Measurements from ENCODE around the gene RPS26. TPM values are rescaled to one million over a fixed set of nuclear protein-coding genes. Genes with fewer than 3 reads are reported as not detected.

The RPS26 gene
- total and polyA plus RNA-seq, 2 of the 13 experiments (the other 11 are each of a cell fraction or from before 2014, with no cell fraction given) = 150 to 421 TPM

DNA sequence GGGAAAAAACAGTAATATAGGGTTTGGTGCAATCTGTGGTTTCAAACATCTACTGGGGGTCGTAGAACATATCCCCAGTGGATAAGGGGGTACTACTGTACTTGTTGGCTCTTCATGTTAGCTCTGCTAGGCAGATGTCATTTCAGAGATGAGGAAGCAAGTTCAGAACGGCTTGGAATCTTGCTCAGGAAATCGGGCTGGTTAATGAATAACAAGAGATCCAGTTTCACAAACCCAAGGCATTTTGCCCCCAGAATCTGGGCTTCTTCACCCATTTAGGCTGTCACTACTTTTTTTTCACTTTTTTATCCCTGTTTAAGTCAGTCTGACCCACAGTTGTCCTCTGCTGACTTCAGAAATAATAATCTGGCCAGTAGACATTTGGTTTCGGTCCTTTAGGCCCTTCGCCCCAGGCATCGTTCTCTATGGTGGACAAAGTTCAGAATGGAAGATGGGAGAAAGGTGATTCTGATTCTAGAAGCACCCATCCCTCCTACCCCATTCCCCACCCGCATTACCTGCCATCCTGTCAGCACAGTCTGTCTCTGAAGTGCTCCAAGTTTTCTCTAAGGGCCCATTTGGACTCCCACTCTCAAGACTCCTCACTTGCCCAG lies 40.1 kb upstream of the RPS26 start (continued):
- no peak for TF ChIP-seq PLSCR1 (CRISPR knock-in tag; IDR thresholded peaks at IDR 0.05; ENCODE audit: borderline replicate concordance)
- no peak for TF ChIP-seq ZNF263 (CRISPR knock-in tag; IDR thresholded peaks at IDR 0.05)
- TF ChIP-seq DMAP1 (CRISPR knock-in tag; IDR thresholded peaks at IDR 0.05) = no peak
- no peak for TF ChIP-seq FOXP1 (IDR thresholded peaks at IDR 0.05)
- no peak for TF ChIP-seq FOXP1 (CRISPR knock-in tag; IDR thresholded peaks at IDR 0.05)
- no peak for TF ChIP-seq MYNN (CRISPR knock-in tag; IDR thresholded peaks at IDR 0.05; ENCODE audit: low read depth)
- TF ChIP-seq RXRB (CRISPR knock-in tag; IDR thresholded peaks at IDR 0.05; ENCODE audit: borderline replicate concordance) = 0 out of 2 replicates have a peak, but pooled peaks have one; percentile 0
- no peak for TF ChIP-seq NFKBIZ (CRISPR knock-in tag; IDR thresholded peaks at IDR 0.05)
- TF ChIP-seq, protein P1, sequence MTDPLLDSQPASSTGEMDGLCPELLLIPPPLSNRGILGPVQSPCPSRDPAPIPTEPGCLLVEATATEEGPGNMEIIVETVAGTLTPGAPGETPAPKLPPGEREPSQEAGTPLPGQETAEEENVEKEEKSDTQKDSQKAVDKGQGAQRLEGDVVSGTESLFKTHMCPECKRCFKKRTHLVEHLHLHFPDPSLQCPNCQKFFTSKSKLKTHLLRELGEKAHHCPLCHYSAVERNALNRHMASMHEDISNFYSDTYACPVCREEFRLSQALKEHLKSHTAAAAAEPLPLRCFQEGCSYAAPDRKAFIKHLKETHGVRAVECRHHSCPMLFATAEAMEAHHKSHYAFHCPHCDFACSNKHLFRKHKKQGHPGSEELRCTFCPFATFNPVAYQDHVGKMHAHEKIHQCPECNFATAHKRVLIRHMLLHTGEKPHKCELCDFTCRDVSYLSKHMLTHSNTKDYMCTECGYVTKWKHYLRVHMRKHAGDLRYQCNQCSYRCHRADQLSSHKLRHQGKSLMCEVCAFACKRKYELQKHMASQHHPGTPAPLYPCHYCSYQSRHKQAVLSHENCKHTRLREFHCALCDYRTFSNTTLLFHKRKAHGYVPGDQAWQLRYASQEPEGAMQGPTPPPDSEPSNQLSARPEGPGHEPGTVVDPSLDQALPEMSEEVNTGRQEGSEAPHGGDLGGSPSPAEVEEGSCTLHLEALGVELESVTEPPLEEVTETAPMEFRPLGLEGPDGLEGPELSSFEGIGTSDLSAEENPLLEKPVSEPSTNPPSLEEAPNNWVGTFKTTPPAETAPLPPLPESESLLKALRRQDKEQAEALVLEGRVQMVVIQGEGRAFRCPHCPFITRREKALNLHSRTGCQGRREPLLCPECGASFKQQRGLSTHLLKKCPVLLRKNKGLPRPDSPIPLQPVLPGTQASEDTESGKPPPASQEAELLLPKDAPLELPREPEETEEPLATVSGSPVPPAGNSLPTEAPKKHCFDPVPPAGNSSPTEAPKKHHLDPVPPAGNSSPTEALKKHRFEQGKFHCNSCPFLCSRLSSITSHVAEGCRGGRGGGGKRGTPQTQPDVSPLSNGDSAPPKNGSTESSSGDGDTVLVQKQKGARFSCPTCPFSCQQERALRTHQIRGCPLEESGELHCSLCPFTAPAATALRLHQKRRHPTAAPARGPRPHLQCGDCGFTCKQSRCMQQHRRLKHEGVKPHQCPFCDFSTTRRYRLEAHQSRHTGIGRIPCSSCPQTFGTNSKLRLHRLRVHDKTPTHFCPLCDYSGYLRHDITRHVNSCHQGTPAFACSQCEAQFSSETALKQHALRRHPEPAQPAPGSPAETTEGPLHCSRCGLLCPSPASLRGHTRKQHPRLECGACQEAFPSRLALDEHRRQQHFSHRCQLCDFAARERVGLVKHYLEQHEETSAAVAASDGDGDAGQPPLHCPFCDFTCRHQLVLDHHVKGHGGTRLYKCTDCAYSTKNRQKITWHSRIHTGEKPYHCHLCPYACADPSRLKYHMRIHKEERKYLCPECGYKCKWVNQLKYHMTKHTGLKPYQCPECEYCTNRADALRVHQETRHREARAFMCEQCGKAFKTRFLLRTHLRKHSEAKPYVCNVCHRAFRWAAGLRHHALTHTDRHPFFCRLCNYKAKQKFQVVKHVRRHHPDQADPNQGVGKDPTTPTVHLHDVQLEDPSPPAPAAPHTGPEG (CRISPR knock-in tag; IDR thresholded peaks at IDR 0.05) = no peak
- TF ChIP-seq ATF3 (CRISPR knock-in tag; IDR thresholded peaks at IDR 0.05) = no peak
- no peak for TF ChIP-seq ZNF30 (CRISPR knock-in tag; IDR thresholded peaks at IDR 0.05)
- TF ChIP-seq ZNF235 (CRISPR knock-in tag; IDR thresholded peaks at IDR 0.05; ENCODE audit: borderline replicate concordance) = no peak
- 0 out of 2 replicates have a peak, but pooled peaks have one; percentile 20 for TF ChIP-seq RARA (CRISPR knock-in tag; IDR thresholded peaks at IDR 0.05)
- no peak for TF ChIP-seq ZNF770 (CRISPR knock-in tag; IDR thresholded peaks at IDR 0.05)
- no peak for TF ChIP-seq MED13 (CRISPR knock-in tag; IDR thresholded peaks at IDR 0.05)
- no peak for TF ChIP-seq MEIS2 (CRISPR knock-in tag; IDR thresholded peaks at IDR 0.05)
- TF ChIP-seq, protein P2, sequence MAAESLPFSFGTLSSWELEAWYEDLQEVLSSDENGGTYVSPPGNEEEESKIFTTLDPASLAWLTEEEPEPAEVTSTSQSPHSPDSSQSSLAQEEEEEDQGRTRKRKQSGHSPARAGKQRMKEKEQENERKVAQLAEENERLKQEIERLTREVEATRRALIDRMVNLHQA (CRISPR knock-in tag; IDR thresholded peaks at IDR 0.05) = no peak
- no peak for TF ChIP-seq LRRFIP1 (CRISPR knock-in tag; conservative IDR thresholded peaks at IDR 0.05)
- no peak for TF ChIP-seq ATRX (CRISPR knock-in tag; IDR thresholded peaks at IDR 0.05; ENCODE audit: borderline replicate concordance)
